Ishikawa (cell line): ENCODE results near the gene ARL8A.

ENCODE experiments used
- EP300 ChIP-seq: IDR thresholded peaks from 2 replicates; pipeline ENCODE4 v1.6.1; 2012; ENCODE audit warnings: borderline replicate concordance
- TF ChIP-seq, protein P1 (sequence below): IDR thresholded peaks from 2 replicates; pipeline ENCODE4 v1.6.1; 2012; ENCODE audit warnings: low read depth, mild to moderate bottlenecking

GRCh38 chr1:202140833-202141232, 3.7 kb downstream of the ARL8A start:
- TF ChIP-seq, protein P1, sequence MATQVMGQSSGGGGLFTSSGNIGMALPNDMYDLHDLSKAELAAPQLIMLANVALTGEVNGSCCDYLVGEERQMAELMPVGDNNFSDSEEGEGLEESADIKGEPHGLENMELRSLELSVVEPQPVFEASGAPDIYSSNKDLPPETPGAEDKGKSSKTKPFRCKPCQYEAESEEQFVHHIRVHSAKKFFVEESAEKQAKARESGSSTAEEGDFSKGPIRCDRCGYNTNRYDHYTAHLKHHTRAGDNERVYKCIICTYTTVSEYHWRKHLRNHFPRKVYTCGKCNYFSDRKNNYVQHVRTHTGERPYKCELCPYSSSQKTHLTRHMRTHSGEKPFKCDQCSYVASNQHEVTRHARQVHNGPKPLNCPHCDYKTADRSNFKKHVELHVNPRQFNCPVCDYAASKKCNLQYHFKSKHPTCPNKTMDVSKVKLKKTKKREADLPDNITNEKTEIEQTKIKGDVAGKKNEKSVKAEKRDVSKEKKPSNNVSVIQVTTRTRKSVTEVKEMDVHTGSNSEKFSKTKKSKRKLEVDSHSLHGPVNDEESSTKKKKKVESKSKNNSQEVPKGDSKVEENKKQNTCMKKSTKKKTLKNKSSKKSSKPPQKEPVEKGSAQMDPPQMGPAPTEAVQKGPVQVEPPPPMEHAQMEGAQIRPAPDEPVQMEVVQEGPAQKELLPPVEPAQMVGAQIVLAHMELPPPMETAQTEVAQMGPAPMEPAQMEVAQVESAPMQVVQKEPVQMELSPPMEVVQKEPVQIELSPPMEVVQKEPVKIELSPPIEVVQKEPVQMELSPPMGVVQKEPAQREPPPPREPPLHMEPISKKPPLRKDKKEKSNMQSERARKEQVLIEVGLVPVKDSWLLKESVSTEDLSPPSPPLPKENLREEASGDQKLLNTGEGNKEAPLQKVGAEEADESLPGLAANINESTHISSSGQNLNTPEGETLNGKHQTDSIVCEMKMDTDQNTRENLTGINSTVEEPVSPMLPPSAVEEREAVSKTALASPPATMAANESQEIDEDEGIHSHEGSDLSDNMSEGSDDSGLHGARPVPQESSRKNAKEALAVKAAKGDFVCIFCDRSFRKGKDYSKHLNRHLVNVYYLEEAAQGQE: no peak
- no peak for TF ChIP-seq EP300
